HCT116 (cell line): ENCODE measurements around the gene DRAXIN. TPM values are rescaled to one million over a fixed set of nuclear protein-coding genes. Genes with fewer than 3 reads are reported as not detected.

Experiments used
- ATAC-seq: fragments of 200-7000 bp; cut with Tn5 transposase; 2 replicates; pipeline ENCODE4 v1.9.1; 2020; ENCODE audit warnings: mild to moderate bottlenecking, moderate library complexity
- BruUV-seq: library from RNA; stranded (reverse); fragments of 400-500 nt; replicated peaks from 2 replicates; lab custom pipeline; 2021; lab: Mats Ljungman, UMichigan
- CTCF ChIA-PET: fragments of 300-600 bp; sonication (Branson Sonifier 250); formaldehyde crosslinking; loops from one replicate; lab custom pipeline; 2021; ENCODE audit warnings: antibody characterized with exemption; lab: Charles Lee
- POLR2A ChIA-PET: fragments of 300-600, 350-600 bp; sonication (Branson Sonifier 250); formaldehyde crosslinking; loops from one replicate; lab custom pipeline; 2021; ENCODE audit warnings: antibody characterized with exemption; lab: Charles Lee
- RAD21 ChIA-PET, 2 experiments: fragments of 300-600 bp; sonication (Branson Sonifier 250); formaldehyde crosslinking; loops; one replicate each; lab custom pipeline; 2023; ENCODE audit warnings: low total read pairs in 2 of 2; ENCODE audit not compliant: uncharacterized antibody in 2 of 2, unreplicated experiment in 2 of 2, low non-redundant PET in 1 of 2; lab: Charles Lee
- DNase-seq: peaks from one replicate; pipeline ENCODE4 v3.0.0-alpha.2; 2010; ENCODE audit warnings: low read depth, low spot score
- H2AFZ ChIP-seq: fragments of 200-600 bp; shearing (Covaris generic), sonication (generic); 2 replicates; pipeline ENCODE4 v1.6.1; 2017; ENCODE audit warnings: low read depth, mixed run types, mixed read lengths, antibody characterized with exemption, low read length; ENCODE audit not compliant: poor library complexity, severe bottlenecking
- H3K27ac ChIP-seq: 2 replicates; pipeline ENCODE4 v1.5.1; 2012; ENCODE audit warnings: low read depth, low read length
- H3K27me3 ChIP-seq: fragments of 200-600 bp; sonication (generic); 2 replicates; pipeline ENCODE4 v1.6.1; 2016; ENCODE audit warnings: mixed run types, low read length, mixed read lengths; ENCODE audit not compliant: insufficient read depth
- H3K36me3 ChIP-seq, 2 experiments: fragments of 200-500 bp in 1 of 2; fragments of 200-600 bp in 1 of 2; sonication (Bioruptor generic) in 1 of 2; sonication (generic) in 1 of 2; 2 replicates each; pipeline versions ENCODE4 v1.5.1 to v1.6.1; 2014 to 2016; ENCODE audit warnings: low read length in 2 of 2, inconsistent platforms in 1 of 2, mixed read lengths in 1 of 2, mixed run types in 1 of 2; ENCODE audit not compliant: insufficient read depth in 2 of 2, control insufficient read depth in 1 of 2
- H3K4me1 ChIP-seq, 2 experiments: fragments of 200-600 bp in 1 of 2; sonication (generic) in 1 of 2; 2 replicates each; pipeline versions ENCODE4 v1.5.1 to v1.6.1; 2012 to 2017; ENCODE audit warnings: low read length in 2 of 2, inconsistent platforms in 1 of 2, mild to moderate bottlenecking in 1 of 2, mixed read lengths in 1 of 2, mixed run types in 1 of 2, moderate library complexity in 1 of 2; ENCODE audit not compliant: insufficient read depth in 2 of 2, control insufficient read depth in 1 of 2
- H3K4me2 ChIP-seq: fragments of 200-600 bp; sonication (generic); 2 replicates; pipeline ENCODE4 v1.6.1; 2017; ENCODE audit warnings: mixed run types, low read length, mixed read lengths
- H3K4me3 ChIP-seq, 2 experiments: fragments of 200-600 bp in 1 of 2; sonication (generic) in 1 of 2; replicated peaks in 1 of 2; 2 replicates each; pipeline ENCODE4 v1.5.1; 2011 to 2016; ENCODE audit warnings: low read length in 2 of 2, control low read depth in 1 of 2, low read depth in 1 of 2, mild to moderate bottlenecking in 1 of 2, mixed read lengths in 1 of 2, mixed run types in 1 of 2
- H3K79me2 ChIP-seq: fragments of 200-600 bp; sonication (generic); 2 replicates; pipeline ENCODE4 v1.6.1; 2017; ENCODE audit warnings: mild to moderate bottlenecking, mixed run types, low read length, moderate library complexity, mixed read lengths; ENCODE audit not compliant: insufficient read depth
- H3K9ac ChIP-seq: fragments of 200-600 bp; sonication (generic); 2 replicates; pipeline ENCODE4 v1.6.1; 2016; ENCODE audit warnings: low read length, mixed read lengths
- H3K9me2 ChIP-seq: fragments of 200-600 bp; sonication (generic), shearing (Covaris generic); 2 replicates; pipeline ENCODE4 v1.6.1; 2017; ENCODE audit warnings: mixed run types, mild to moderate bottlenecking, moderate library complexity; ENCODE audit not compliant: insufficient read depth
- H3K9me3 ChIP-seq, 2 experiments: fragments of 200-500 bp in 1 of 2; fragments of 200-600 bp in 1 of 2; sonication (Bioruptor generic) in 1 of 2; sonication (generic) in 1 of 2; 2 replicates each; pipeline ENCODE4 v1.6.1; 2014 to 2017; ENCODE audit warnings: low read length in 2 of 2, mixed read lengths in 2 of 2, inconsistent platforms in 1 of 2, low read depth in 1 of 2, mild to moderate bottlenecking in 1 of 2, mixed run types in 1 of 2, moderate library complexity in 1 of 2; ENCODE audit not compliant: control insufficient read depth in 1 of 2, insufficient read depth in 1 of 2
- H4K20me1 ChIP-seq: fragments of 200-600 bp; sonication (generic), shearing (Covaris generic); 2 replicates; pipeline ENCODE4 v1.6.1; 2017; ENCODE audit warnings: mixed run types, mild to moderate bottlenecking, moderate library complexity; ENCODE audit not compliant: insufficient read depth
- ATF3 ChIP-seq: IDR thresholded peaks from 2 replicates; pipeline ENCODE4 v1.6.1; 2012
- CBX3 ChIP-seq: IDR thresholded peaks from 2 replicates; pipeline ENCODE4 v1.6.1; 2012; ENCODE audit warnings: low read depth
- CEBPB ChIP-seq: IDR thresholded peaks from 2 replicates; pipeline ENCODE4 v1.6.1; 2012; ENCODE audit warnings: low read depth
- EGR1 ChIP-seq: IDR thresholded peaks from 2 replicates; pipeline ENCODE4 v1.6.1; 2012; ENCODE audit warnings: low read depth
- ELF1 ChIP-seq: IDR thresholded peaks from 2 replicates; pipeline ENCODE4 v1.6.1; 2012; ENCODE audit warnings: low read depth, borderline replicate concordance
- EZH2phosphoT487 ChIP-seq: fragments of 200-600 bp; IDR thresholded peaks from 2 replicates; pipeline ENCODE4 v1.6.1; 2018; ENCODE audit warnings: antibody characterized with exemption, borderline replicate concordance
- FOSL1 ChIP-seq: IDR thresholded peaks from 2 replicates; pipeline ENCODE4 v1.6.1; 2012; ENCODE audit warnings: low read depth
- POLR2A ChIP-seq: IDR thresholded peaks from 2 replicates; pipeline ENCODE4 v1.7.0; 2011; ENCODE audit warnings: borderline replicate concordance; ENCODE audit not compliant: insufficient read depth, insufficient read length; ENCODE audit errors: extremely low read depth
- POLR2AphosphoS5 ChIP-seq: IDR thresholded peaks from 2 replicates; pipeline ENCODE4 v1.6.1; 2011; ENCODE audit warnings: mild to moderate bottlenecking, low read depth, low read length, moderate library complexity
- RAD21 ChIP-seq: IDR thresholded peaks from 2 replicates; pipeline ENCODE4 v1.6.1; 2012; ENCODE audit warnings: low read depth, mild to moderate bottlenecking
- REST ChIP-seq: IDR thresholded peaks from 2 replicates; pipeline ENCODE4 v1.6.1; 2012; ENCODE audit warnings: low read depth
- SIN3A ChIP-seq: IDR thresholded peaks from 2 replicates; pipeline ENCODE4 v1.6.1; 2012; ENCODE audit warnings: low read depth
- SRF ChIP-seq: IDR thresholded peaks from 2 replicates; pipeline ENCODE4 v1.6.1; 2012; ENCODE audit warnings: low read depth
- TCF7L2 ChIP-seq: IDR thresholded peaks from 2 replicates; pipeline ENCODE4 v1.7.0; 2011; ENCODE audit warnings: borderline replicate concordance, inconsistent platforms; ENCODE audit not compliant: insufficient read depth, insufficient read length; ENCODE audit errors: extremely low read depth
- YY1 ChIP-seq: IDR thresholded peaks from 2 replicates; pipeline ENCODE4 v1.6.1; 2011; ENCODE audit warnings: low read length, low read depth, moderate library complexity, mild to moderate bottlenecking; ENCODE audit not compliant: insufficient replicate concordance; ENCODE audit errors: extremely low read depth
- intact Hi-C: fragments of 100-400 bp; cut with micrococcal nuclease; formaldehyde crosslinking; loops from 2 replicates; pipeline ENCODE4 v1.10.0; 2022
- total RNA-seq: library from RNA; stranded (reverse); gene quantifications from one replicate; pipeline ENCODE4 v1.2.1, GENCODE V29; 2021; ENCODE audit not compliant: unreplicated experiment
- TF ChIP-seq, protein P1 (sequence below): IDR thresholded peaks from 2 replicates; pipeline ENCODE4 v1.6.1; 2011; ENCODE audit warnings: mild to moderate bottlenecking, low read length, moderate library complexity; ENCODE audit not compliant: insufficient replicate concordance; ENCODE audit errors: extremely low read depth
- TF ChIP-seq, protein P2 (sequence below), 3 experiments: fragments of 200-600 bp in 1 of 3; sonication (generic) in 1 of 3; IDR thresholded peaks in 2 of 3; conservative IDR thresholded peaks in 1 of 3; 2 replicates each; pipeline ENCODE4 v1.5.1; 2012 to 2017; ENCODE audit warnings: low read depth in 2 of 3, low read length in 2 of 3, antibody characterized with exemption in 1 of 3, borderline replicate concordance in 1 of 3, control low read depth in 1 of 3, mild to moderate bottlenecking in 1 of 3, mixed read lengths in 1 of 3, mixed run types in 1 of 3, moderate library complexity in 1 of 3; ENCODE audit not compliant: insufficient read depth in 1 of 3
- TF ChIP-seq, protein P3 (sequence below): IDR thresholded peaks from 2 replicates; pipeline ENCODE4 v1.6.1; 2012

DRAXIN gene
- total RNA-seq, 1 experiment from 2014 or later: 0.47 TPM

- Histone ChIP-seq H3K9me3 (no peaks in the 10 kb centered on the region), H3K9me2 (no peaks in the 10 kb centered on the region), H3K36me3 (peaks cover 13 to 16% of the 10 kb centered on the region in 2 experiments; a peak in 3 of 4 replicates), H3K4me3 (no peak overlapping the region), H3K79me2 (0 out of 2 replicates have a peak, but pooled peaks cover 4% of the 10 kb centered on the region), H3K27me3 (no peaks in the 10 kb centered on the region), H3K4me2 (no peak overlapping the region), H3K9ac (no peak overlapping the region), H4K20me1 (no peaks in the 10 kb centered on the region), H2AFZ (no peak overlapping the region), H3K4me1 (no peaks in the 10 kb centered on the region), H3K27ac (no peak overlapping the region)
- no TSS peak for BruUV-seq
- ChIA-PET POLR2A (no interaction called here), RAD21 (no interaction called here), CTCF (no interaction called here)
- ATAC-seq (no peak), DNase-seq (no peak)
- intact Hi-C loops: no loop called here
- TF ChIP-seq, protein P1, sequence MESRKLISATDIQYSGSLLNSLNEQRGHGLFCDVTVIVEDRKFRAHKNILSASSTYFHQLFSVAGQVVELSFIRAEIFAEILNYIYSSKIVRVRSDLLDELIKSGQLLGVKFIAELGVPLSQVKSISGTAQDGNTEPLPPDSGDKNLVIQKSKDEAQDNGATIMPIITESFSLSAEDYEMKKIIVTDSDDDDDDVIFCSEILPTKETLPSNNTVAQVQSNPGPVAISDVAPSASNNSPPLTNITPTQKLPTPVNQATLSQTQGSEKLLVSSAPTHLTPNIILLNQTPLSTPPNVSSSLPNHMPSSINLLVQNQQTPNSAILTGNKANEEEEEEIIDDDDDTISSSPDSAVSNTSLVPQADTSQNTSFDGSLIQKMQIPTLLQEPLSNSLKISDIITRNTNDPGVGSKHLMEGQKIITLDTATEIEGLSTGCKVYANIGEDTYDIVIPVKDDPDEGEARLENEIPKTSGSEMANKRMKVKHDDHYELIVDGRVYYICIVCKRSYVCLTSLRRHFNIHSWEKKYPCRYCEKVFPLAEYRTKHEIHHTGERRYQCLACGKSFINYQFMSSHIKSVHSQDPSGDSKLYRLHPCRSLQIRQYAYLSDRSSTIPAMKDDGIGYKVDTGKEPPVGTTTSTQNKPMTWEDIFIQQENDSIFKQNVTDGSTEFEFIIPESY: no peak
- TF ChIP-seq EZH2phosphoT487: no peak
- no peak for TF ChIP-seq CEBPB
- no peak for TF ChIP-seq YY1
- TF ChIP-seq SRF: no peak
- no peak for TF ChIP-seq RAD21
- no peak for TF ChIP-seq REST
- TF ChIP-seq ATF3: no peak
- no peak for TF ChIP-seq POLR2AphosphoS5
- TF ChIP-seq TCF7L2: no peak
- TF ChIP-seq EGR1: no peak
- TF ChIP-seq CBX3: no peak
- no peak for TF ChIP-seq ELF1
- TF ChIP-seq FOSL1: no peak
- TF ChIP-seq SIN3A: no peak
- TF ChIP-seq, protein P2, sequence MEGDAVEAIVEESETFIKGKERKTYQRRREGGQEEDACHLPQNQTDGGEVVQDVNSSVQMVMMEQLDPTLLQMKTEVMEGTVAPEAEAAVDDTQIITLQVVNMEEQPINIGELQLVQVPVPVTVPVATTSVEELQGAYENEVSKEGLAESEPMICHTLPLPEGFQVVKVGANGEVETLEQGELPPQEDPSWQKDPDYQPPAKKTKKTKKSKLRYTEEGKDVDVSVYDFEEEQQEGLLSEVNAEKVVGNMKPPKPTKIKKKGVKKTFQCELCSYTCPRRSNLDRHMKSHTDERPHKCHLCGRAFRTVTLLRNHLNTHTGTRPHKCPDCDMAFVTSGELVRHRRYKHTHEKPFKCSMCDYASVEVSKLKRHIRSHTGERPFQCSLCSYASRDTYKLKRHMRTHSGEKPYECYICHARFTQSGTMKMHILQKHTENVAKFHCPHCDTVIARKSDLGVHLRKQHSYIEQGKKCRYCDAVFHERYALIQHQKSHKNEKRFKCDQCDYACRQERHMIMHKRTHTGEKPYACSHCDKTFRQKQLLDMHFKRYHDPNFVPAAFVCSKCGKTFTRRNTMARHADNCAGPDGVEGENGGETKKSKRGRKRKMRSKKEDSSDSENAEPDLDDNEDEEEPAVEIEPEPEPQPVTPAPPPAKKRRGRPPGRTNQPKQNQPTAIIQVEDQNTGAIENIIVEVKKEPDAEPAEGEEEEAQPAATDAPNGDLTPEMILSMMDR (IDR thresholded peaks at IDR 0.05 in 2 of 3, conservative IDR thresholded peaks at IDR 0.05 in 1 of 3; ENCODE audit: borderline replicate concordance in 1 of 3, insufficient read depth in 1 of 3, low read depth in 2 of 3, low read length in 2 of 3): no peak
- TF ChIP-seq, protein P3, sequence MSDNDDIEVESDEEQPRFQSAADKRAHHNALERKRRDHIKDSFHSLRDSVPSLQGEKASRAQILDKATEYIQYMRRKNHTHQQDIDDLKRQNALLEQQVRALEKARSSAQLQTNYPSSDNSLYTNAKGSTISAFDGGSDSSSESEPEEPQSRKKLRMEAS: no peak
- TF ChIP-seq POLR2A: no peak
Measured at GRCh38 chr1:11670747-11671146, 20.8 kb upstream of the DRAXIN start.
